Fibroblast of lung (primary cell): ENCODE data around the gene CCL25.

ENCODE experiments used
- CTCF ChIP-seq, 2 donors: IDR thresholded peaks in 1 of 2; conservative IDR thresholded peaks in 1 of 2; 1 replicate in 1 of 2; 2 replicates in 1 of 2; pipeline ENCODE4 v1.5.1; 2011 to 2012; ENCODE audit warnings: low read length in 2 of 2, control low read depth in 1 of 2, inconsistent platforms in 1 of 2, low read depth in 1 of 2, mild to moderate bottlenecking in 1 of 2
- EZH2 ChIP-seq: IDR thresholded peaks from 2 replicates; pipeline ENCODE4 v1.5.1; 2012; ENCODE audit warnings: low read length, control low read depth, mild to moderate bottlenecking; ENCODE audit errors: missing control alignments

DNA sequence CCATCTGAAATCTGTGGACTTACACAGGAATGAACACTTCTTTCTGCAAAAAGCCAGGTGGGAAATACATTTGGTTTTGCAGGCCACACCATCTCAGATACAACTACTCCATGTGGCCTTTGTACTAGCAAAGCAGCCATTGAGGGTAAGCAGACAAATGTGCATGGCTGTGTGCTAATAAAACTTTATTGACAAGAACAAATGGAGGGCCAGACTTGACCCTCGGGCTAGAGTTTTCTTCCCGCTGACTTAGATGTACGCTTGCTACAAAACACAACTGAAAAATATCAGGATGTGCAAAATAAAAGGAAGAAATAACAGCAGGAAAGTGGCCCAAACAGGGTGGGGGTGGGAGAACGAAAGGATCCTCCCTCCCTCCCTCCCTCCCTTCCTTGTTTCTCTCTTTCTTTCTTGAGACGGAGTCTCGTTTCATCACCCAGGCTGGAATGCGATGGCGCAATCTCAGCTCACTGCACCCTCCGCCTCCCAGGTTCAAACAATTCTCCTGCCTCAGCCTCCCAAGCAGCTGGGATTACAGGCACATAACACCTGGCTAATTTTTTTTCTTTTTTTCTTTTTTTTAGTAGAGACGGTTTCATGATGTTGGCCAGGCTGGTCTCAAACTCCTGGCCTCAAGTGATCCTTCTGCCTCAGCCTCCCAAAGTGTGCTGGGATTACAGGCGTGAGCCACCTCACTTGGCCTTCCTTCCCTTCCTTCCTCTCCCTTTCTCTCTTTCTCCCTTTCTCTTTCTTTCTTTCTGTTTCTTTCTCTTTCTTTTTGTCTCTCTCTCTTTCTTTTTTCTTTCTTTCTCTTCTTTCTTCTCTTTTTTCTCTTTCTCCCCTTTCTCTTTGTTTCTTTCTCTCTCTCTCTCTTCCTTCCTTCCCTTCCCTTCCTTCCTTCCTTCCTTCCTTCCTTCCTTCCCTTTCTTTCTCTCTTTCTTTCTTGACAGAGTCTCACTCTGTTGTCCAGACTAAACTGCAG lies 29.3 kb downstream of the CCL25 start:
- no peak for TF ChIP-seq CTCF (conservative IDR thresholded peaks at IDR 0.05 in 1 of 2, IDR thresholded peaks at IDR 0.05 in 1 of 2; ENCODE audit: low read depth in 1 of 2, low read length in 2 of 2)
- TF ChIP-seq EZH2, result no peak
